Fibroblast of mammary gland (primary cell): ENCODE results near the gene PPFIBP2.

Source experiments
- DNase-seq: peaks from one replicate; pipeline ENCODE4 v3.0.0-alpha.2; 2010; ENCODE audit warnings: low read depth
- H3K4me3 ChIP-seq: 2 replicates; pipeline ENCODE4 v1.5.1; 2011; ENCODE audit warnings: low read depth, mild to moderate bottlenecking, low read length, moderate library complexity; ENCODE audit not compliant: control insufficient read depth
- CTCF ChIP-seq: conservative IDR thresholded peaks from 2 replicates; pipeline ENCODE4 v1.5.1; 2011; ENCODE audit warnings: low read depth, low read length, inconsistent platforms; ENCODE audit not compliant: control insufficient read depth, insufficient read depth

The PPFIBP2 gene

GRCh38 chr11:7558046-7558445 lies 44.2 kb downstream of the PPFIBP2 start:
- no peak for TF ChIP-seq CTCF
- H3K4me3 ChIP-seq: no peak overlapping the region
- no peak for DNase-seq

- TF ChIP-seq CTCF: no peak
- DNase-seq: no peak
- no peak overlapping the region for H3K4me3 ChIP-seq
These were observed 45.8 kb downstream of the PPFIBP2 start for GRCh38 chr11:7559398-7560283.

- TF ChIP-seq CTCF: no peak
- no peak for DNase-seq
- H3K4me3 ChIP-seq: no peak overlapping the region
These were observed 47.8 kb downstream of the PPFIBP2 start for GRCh38 chr11:7561562-7561961.

GRCh38 chr11:7563281-7563680 lies 49.5 kb downstream of the PPFIBP2 start:
- no peak for TF ChIP-seq CTCF
- H3K4me3 ChIP-seq: no peak overlapping the region
- no peak for DNase-seq

GRCh38 chr11:7564803-7565202 lies 51.0 kb downstream of the PPFIBP2 start:
- no peak for TF ChIP-seq CTCF
- DNase-seq: no peak
- H3K4me3 ChIP-seq: no peak overlapping the region

GRCh38 chr11:7567311-7567710 lies 53.5 kb downstream of the PPFIBP2 start:
- no peak overlapping the region for H3K4me3 ChIP-seq
- TF ChIP-seq CTCF: no peak
- no peak for DNase-seq
